Suppressor macrophage treated with lipopolysaccharide for 1 hour (primary cell): ENCODE results near the gene TMEM147.

Source experiments
- DNase-seq, 3 donors: peaks; one replicate each; pipeline ENCODE4 v3.0.0-alpha.2; 2020 to 2022

Gene TMEM147, protein sequence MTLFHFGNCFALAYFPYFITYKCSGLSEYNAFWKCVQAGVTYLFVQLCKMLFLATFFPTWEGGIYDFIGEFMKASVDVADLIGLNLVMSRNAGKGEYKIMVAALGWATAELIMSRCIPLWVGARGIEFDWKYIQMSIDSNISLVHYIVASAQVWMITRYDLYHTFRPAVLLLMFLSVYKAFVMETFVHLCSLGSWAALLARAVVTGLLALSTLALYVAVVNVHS

GRCh38 chr19:35545001-35545854 lies at the start of gene TMEM147:
TSS of gene TMEM147 (plus strand) at chr19:35545626. CDS start at chr19:35545740, 114 bp downstream.
- DNase-seq, result peak; percentile 88 to 96 (median 95)

DNA sequence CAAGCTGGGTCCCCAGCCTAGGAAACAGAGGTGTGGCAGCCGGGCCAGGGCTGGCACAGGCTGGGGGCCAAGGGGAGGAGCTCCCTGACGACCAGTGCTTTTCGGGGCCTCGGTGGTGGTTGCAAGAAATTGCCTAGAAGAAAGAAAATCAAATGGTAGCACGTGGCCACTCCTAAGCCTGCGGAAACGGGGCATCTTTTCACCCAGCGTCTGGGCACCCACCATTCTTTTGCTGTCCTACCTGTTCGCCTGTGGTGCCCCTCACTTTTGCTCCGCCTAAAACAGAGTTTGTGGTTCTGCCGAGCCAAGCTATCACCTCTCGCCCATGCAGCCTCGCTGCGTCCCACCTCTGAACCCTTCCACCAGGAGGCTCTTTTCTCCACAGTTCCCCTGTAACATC lies 48.0 kb upstream of the TMEM147 start:
- no peak for DNase-seq

DNA sequence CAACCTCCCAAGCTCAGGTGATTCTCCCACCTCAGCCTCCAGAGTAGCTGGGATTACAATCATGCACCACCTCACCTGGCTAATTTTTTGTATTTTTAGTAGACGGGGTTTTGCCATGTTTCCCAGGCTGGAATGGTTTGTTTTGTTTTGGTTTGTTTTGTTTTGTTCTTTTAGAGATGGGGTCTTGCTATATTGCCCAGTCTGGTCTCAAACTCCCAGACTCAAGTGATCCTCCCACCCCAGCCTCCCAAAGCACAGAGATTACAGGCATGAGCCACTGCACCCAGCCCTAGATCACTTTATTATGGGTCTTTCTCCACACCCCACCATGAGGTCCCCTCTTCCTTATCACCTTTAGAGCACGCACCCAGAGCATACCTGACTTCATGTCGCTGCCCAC lies 47.2 kb upstream of the TMEM147 start:
- no peak for DNase-seq

GRCh38 chr19:35498984-35499527 lies 46.4 kb upstream of the TMEM147 start:
- DNase-seq, result no peak

DNA sequence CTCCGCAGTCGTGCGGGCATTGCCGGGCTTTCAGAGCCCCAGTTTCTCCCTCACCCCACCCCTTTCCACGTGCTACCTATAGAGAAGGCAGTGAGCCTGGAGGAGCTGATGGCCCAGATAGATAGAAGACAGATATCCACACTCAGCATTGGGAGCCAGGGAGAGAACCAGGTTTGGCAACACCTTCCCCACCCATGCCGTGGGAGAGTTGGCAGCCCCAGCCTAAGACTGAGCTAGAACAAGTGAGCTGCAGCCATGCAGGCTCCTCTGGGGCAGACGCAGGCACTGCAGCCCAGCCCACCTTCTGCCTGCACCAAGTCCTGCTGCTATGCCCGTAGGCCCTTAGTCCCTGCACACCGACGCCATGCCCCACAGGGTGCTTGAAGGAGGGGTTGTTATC lies 44.8 kb upstream of the TMEM147 start:
- no peak for DNase-seq

DNA sequence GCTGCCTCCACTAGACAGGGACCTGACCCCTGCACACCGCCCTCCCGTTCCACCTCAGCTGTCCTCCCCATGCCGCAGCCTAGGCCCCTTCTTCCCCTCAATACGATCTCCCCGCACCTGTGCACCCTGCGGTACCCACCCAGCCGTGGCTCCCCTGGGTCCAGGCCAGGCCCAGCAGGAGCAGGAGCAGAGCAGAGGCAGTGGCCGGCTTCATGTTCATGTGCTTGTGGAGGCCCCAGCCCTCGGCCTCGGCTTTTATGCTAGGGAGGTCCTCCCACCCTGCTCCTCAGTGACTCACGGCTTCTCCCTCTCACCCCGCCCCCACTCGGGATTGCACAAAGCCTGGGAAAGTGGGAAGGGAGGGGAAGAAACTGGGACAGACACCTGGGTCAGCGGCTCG lies 43.7 kb upstream of the TMEM147 start:
- DNase-seq, result no peak

DNA sequence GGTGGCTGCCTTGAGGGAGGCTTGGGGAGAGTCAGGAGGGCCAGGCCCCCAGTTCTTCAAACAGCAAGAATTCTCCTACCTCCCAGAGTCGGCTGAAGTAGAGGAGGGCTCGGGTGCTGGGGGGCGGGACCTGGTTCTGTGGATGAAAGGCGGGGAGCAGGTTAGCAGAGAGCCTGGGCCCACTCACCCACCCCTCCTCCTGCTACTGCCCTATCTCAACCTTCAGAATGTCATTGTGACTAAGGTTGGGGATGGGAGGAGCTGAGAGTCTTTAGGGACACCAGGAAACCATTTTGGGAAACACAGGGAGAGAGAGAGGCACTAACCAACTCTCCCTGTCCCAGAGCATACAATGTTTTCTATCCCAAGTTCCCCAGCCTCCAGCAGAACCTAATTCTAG lies 42.7 kb upstream of the TMEM147 start:
- no peak for DNase-seq

- DNase-seq, result no peak
These were observed 39.4 kb upstream of the TMEM147 start for GRCh38 chr19:35506011-35506410.

GRCh38 chr19:35507561-35507960 lies 37.9 kb upstream of the TMEM147 start:
- no peak for DNase-seq

- DNase-seq, result no peak
These were observed 37.3 kb upstream of the TMEM147 start for GRCh38 chr19:35508129-35508528.

- DNase-seq, result peak in 1 of 3 donors; percentile 21
These were observed 36.3 kb upstream of the TMEM147 start for GRCh38 chr19:35509018-35509652.

- peak; percentile 65 to 86 (median 68) for DNase-seq
These were observed 35.4 kb upstream of the TMEM147 start for GRCh38 chr19:35509861-35510625.

- no peak for DNase-seq
These were observed 34.8 kb upstream of the TMEM147 start for GRCh38 chr19:35510626-35510964.

DNA sequence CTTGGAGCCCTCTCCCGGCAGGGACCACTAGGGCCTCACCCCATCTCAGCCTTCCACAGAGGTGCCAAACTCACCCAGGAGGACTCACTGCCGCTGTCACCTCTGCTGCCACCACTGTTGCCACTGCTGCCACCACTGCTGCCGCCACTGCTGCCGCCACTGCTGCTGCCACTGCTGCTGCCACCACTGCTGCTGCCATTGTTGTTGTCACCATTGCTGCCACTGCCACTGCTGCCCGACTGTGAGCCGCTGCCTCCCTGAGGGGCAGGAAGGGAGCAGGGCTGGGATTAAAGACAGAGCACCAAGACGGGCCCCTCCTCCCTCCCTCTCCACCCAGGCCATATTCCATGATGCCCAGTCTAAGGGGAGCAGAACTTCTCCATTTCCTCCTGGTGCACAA lies 34.1 kb upstream of the TMEM147 start:
- no peak for DNase-seq

- no peak for DNase-seq
These were observed 32.4 kb upstream of the TMEM147 start for GRCh38 chr19:35512831-35513627.

- no peak for DNase-seq
These were observed 31.7 kb upstream of the TMEM147 start, which contains the start of gene DMKN for GRCh38 chr19:35513628-35514281. TSS of gene DMKN (minus strand) at chr19:35513649. CDS start at chr19:35513475, 174 bp downstream.

- DNase-seq, result no peak
These were observed 31.1 kb upstream of the TMEM147 start for GRCh38 chr19:35514282-35514809.

DNA sequence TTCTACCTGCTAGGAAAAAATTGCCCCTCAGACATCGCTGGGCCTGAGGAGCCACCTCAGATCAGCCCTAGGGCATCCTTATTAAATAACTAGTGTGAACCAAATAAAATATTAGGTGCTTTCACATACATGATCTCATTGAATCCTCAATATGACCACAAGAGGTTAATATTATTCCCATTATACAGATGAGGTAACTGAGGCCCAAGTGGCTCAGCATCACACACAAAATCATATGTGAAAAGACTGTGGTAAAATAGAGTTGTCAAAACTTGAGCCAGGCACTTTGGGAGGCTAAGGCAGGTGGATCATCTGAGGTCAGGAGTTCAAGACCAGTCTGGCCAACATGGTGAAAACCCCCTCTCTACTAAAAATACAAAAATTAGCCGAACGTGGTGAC lies 29.1 kb upstream of the TMEM147 start:
- DNase-seq, result no peak

- no peak for DNase-seq
These were observed 28.1 kb upstream of the TMEM147 start for GRCh38 chr19:35517342-35517741.

DNA sequence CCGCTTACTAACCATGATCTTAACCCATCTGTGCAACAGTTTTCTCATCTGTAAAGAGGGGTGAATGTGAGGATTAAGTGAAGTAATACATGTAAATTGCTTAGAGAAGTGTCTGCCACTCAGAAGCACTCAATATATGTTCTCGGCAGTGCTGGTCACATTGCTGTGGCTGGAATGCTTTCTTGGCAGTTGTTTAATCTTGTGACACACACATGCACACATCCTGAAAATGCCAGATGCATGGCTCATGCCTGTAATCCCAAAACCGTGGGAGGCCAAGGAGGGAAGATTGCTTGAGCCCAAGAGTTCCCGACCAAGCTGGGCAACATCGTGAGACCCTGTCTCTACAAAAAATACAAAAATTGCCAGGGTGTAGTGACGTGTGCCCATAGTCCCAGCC lies 27.1 kb upstream of the TMEM147 start:
- no peak for DNase-seq

DNA sequence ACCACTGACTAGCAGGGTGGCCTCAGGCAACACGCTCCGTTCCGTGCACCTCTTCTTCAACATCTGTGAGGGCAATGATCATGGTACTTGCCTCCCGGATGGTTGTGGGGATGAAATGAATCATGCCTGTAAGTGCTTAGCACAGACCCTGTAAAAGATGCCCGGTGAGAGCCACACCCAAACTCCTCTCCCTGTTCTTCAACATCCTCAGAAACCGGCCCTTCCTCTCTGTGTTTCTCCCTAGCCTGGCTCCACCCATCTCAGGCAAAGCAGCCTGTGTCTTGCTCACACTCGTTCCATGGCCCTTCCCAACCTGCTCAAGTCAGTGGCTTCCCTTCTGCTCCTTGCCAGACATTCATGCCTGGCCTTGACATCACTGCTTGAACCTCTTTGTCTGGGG lies 26.1 kb upstream of the TMEM147 start:
- DNase-seq, result no peak
